WTC11 (cell line): Measurements from ENCODE around the gene VPS4A. TPM values are rescaled to one million over a fixed set of nuclear protein-coding genes. Genes with fewer than 3 reads are reported as not detected.

Experiments used
- ATAC-seq: fragments of 200-7000 bp; cut with Tn5 transposase; 2 replicates; pipeline ENCODE4 v1.10.0; 2021; ENCODE audit warnings: mild to moderate bottlenecking, moderate library complexity
- CTCF ChIA-PET: fragments of 300-600 bp; sonication (Branson Sonifier 250); formaldehyde crosslinking; loops from one replicate; lab custom pipeline; 2021; ENCODE audit warnings: antibody characterized with exemption; lab: Charles Lee
- POLR2A ChIA-PET: fragments of 350-600 bp; sonication (Branson Sonifier 250); formaldehyde crosslinking; loops from one replicate; lab custom pipeline; 2021; ENCODE audit warnings: antibody characterized with exemption; lab: Charles Lee
- DNase-seq: peaks from one replicate; pipeline ENCODE4 v3.0.0; 2021; ENCODE audit warnings: low spot score
- H3K27ac Mint-ChIP-seq: 2 replicates; pipeline ENCODE4 v1.8.0; 2021; ENCODE audit warnings: mixed read lengths
- H3K27me3 Mint-ChIP-seq: 2 replicates; pipeline ENCODE4 v1.8.0; 2021; ENCODE audit warnings: low read depth, mild to moderate bottlenecking, moderate library complexity, mixed read lengths
- H3K36me3 Mint-ChIP-seq: 2 replicates; pipeline ENCODE4 v1.8.0; 2021; ENCODE audit warnings: mixed read lengths
- H3K4me1 Mint-ChIP-seq: 2 replicates; pipeline ENCODE4 v1.8.0; 2022; ENCODE audit warnings: mixed read lengths
- H3K4me3 Mint-ChIP-seq: 2 replicates; pipeline ENCODE4 v1.8.0; 2021; ENCODE audit warnings: mild to moderate bottlenecking, moderate library complexity, mixed read lengths
- H3K9me3 Mint-ChIP-seq: 2 replicates; pipeline ENCODE4 v1.8.0; 2021; ENCODE audit warnings: mixed read lengths
- CBFB ChIP-seq: sonication (generic); formaldehyde crosslinking; IDR thresholded peaks from 2 replicates; pipeline ENCODE4 v1.8.1; 2022; ENCODE audit warnings: mild to moderate bottlenecking, low read depth, missing genetic modification reagents
- CREM ChIP-seq: sonication (generic); formaldehyde crosslinking; IDR thresholded peaks from 2 replicates; pipeline ENCODE4 v1.8.1; 2022; ENCODE audit warnings: mild to moderate bottlenecking, missing genetic modification reagents, moderate library complexity
- FOXJ3 ChIP-seq: sonication (generic); formaldehyde crosslinking; IDR thresholded peaks from 2 replicates; pipeline ENCODE4 v1.9.0; 2021; ENCODE audit warnings: missing genetic modification reagents, mild to moderate bottlenecking, borderline replicate concordance
- IRF2 ChIP-seq: sonication (generic); formaldehyde crosslinking; IDR thresholded peaks from 2 replicates; pipeline ENCODE4 v1.8.0; 2022; ENCODE audit warnings: low read depth, missing genetic modification reagents, borderline replicate concordance
- MXD4 ChIP-seq: fragments of 250-450 bp; sonication (Bioruptor Pico); IDR thresholded peaks from 2 replicates; pipeline ENCODE4 v1.8.0; 2021; ENCODE audit warnings: mild to moderate bottlenecking, moderate library complexity, borderline replicate concordance
- NFATC4 ChIP-seq: fragments of 250-450 bp; sonication (Bioruptor Pico); IDR thresholded peaks from 2 replicates; pipeline ENCODE4 v1.9.0; 2021; ENCODE audit warnings: mild to moderate bottlenecking
- SP1 ChIP-seq: sonication (generic); formaldehyde crosslinking; conservative IDR thresholded peaks from 2 replicates; pipeline ENCODE4 v1.8.1; 2022; ENCODE audit warnings: missing genetic modification reagents
- TP53 ChIP-seq: sonication (generic); formaldehyde crosslinking; IDR thresholded peaks from 2 replicates; pipeline ENCODE4 v1.8.1; 2023; ENCODE audit warnings: mild to moderate bottlenecking, missing genetic modification reagents
- ZNF138 ChIP-seq: sonication (generic); formaldehyde crosslinking; conservative IDR thresholded peaks from 2 replicates; pipeline ENCODE4 v1.8.1; 2022; ENCODE audit warnings: mild to moderate bottlenecking, moderate library complexity, missing genetic modification reagents
- ZNF219 ChIP-seq: sonication (generic); formaldehyde crosslinking; IDR thresholded peaks from 2 replicates; pipeline ENCODE4 v1.8.0; 2023; ENCODE audit warnings: missing genetic modification reagents, mild to moderate bottlenecking, borderline replicate concordance
- ZNF232 ChIP-seq: sonication (generic); formaldehyde crosslinking; IDR thresholded peaks from 2 replicates; pipeline ENCODE4 v1.8.0; 2022; ENCODE audit warnings: mild to moderate bottlenecking, missing genetic modification reagents
- ZNF263 ChIP-seq: sonication (generic); formaldehyde crosslinking; IDR thresholded peaks from 2 replicates; pipeline ENCODE4 v1.8.1; 2022; ENCODE audit warnings: low read depth, mild to moderate bottlenecking, moderate library complexity, missing genetic modification reagents
- ZNF396 ChIP-seq: fragments of 250-450 bp; sonication (Bioruptor Pico); IDR thresholded peaks from 2 replicates; pipeline ENCODE4 v1.8.0; 2021; ENCODE audit warnings: mild to moderate bottlenecking, moderate library complexity, borderline replicate concordance
- ZNF423 ChIP-seq: fragments of 250-450 bp; sonication (Bioruptor Pico); IDR thresholded peaks from 2 replicates; pipeline ENCODE4 v2.1.2; 2022; ENCODE audit warnings: mild to moderate bottlenecking, moderate library complexity
- total RNA-seq: library from RNA; stranded (reverse); gene quantifications from 3 replicates; pipeline ENCODE4 v1.2.3, GENCODE V29; 2021
- TF ChIP-seq, protein P1 (sequence below): sonication (generic); formaldehyde crosslinking; IDR thresholded peaks from 2 replicates; pipeline ENCODE4 v1.8.0; 2022; ENCODE audit warnings: mild to moderate bottlenecking, missing genetic modification reagents
- TF ChIP-seq, protein P2 (sequence below): sonication (generic); formaldehyde crosslinking; IDR thresholded peaks from 2 replicates; pipeline ENCODE4 v1.8.1; 2023; ENCODE audit warnings: mild to moderate bottlenecking, missing genetic modification reagents
- TF ChIP-seq, protein P3 (sequence below): sonication (generic); formaldehyde crosslinking; IDR thresholded peaks from 2 replicates; pipeline ENCODE4 v1.8.0; 2023; ENCODE audit warnings: missing genetic modification reagents, mild to moderate bottlenecking, borderline replicate concordance
- TF ChIP-seq, protein P4 (sequence below): sonication (generic); formaldehyde crosslinking; IDR thresholded peaks from 2 replicates; pipeline ENCODE4 v1.8.1; 2023; ENCODE audit warnings: mild to moderate bottlenecking, missing genetic modification reagents, moderate library complexity
- TF ChIP-seq, protein P5 (sequence below): sonication (generic); formaldehyde crosslinking; IDR thresholded peaks from 2 replicates; pipeline ENCODE4 v1.8.0; 2022; ENCODE audit warnings: mild to moderate bottlenecking, missing genetic modification reagents

The VPS4A gene
- total RNA-seq, 1 experiment from 2014 or later, result 28.3 TPM

DNA sequence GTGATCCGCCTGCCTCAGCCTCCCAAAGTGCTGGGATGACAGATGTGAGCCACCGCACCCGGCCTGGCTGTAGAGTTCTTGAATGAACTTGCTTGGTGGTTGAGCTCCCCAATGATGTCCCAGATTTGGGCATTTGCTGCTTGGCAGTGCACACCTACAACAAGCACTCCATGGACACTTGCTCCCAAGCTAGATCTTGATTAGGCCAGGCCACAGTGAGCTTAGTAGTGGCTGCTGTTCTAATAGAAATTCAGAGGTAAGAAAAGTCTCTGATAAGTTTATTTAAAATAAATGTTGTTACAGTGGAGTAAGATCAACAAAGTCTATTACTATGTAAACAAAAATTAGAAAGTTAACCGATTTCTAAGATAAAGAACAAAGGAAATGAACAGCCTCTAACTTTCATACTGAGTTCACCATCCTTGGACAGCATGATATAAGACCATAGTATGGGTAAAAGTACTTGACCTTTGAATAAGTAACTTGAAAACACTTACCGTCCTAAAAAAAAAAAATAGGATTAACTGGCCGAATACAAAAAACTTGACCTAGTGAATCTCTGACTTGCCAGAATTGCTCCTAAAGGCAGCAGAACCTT lies 39.5 kb downstream of the VPS4A start:
- H3K36me3 Mint-ChIP-seq, result no peaks in the 10 kb centered on the region; the same call in 1 of the 2 replicates
- H3K4me1 Mint-ChIP-seq, result no peaks in the 10 kb centered on the region
- no peaks in the 10 kb centered on the region for H3K9me3 Mint-ChIP-seq
- CTCF ChIA-PET, result no interaction called here
- POLR2A ChIA-PET, result no interaction called here
- no peak for DNase-seq
- no peaks in the 10 kb centered on the region for H3K27me3 Mint-ChIP-seq
- H3K27ac Mint-ChIP-seq, result no peak overlapping the region
- no peak for TF ChIP-seq ZNF396 (CRISPR knock-in tag)
- TF ChIP-seq ZNF219 (CRISPR knock-in tag), result no peak
- TF ChIP-seq, protein P1, sequence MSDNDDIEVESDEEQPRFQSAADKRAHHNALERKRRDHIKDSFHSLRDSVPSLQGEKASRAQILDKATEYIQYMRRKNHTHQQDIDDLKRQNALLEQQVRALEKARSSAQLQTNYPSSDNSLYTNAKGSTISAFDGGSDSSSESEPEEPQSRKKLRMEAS (CRISPR knock-in tag), result no peak
- TF ChIP-seq MXD4 (CRISPR knock-in tag), result no peak
- TF ChIP-seq, protein P2, sequence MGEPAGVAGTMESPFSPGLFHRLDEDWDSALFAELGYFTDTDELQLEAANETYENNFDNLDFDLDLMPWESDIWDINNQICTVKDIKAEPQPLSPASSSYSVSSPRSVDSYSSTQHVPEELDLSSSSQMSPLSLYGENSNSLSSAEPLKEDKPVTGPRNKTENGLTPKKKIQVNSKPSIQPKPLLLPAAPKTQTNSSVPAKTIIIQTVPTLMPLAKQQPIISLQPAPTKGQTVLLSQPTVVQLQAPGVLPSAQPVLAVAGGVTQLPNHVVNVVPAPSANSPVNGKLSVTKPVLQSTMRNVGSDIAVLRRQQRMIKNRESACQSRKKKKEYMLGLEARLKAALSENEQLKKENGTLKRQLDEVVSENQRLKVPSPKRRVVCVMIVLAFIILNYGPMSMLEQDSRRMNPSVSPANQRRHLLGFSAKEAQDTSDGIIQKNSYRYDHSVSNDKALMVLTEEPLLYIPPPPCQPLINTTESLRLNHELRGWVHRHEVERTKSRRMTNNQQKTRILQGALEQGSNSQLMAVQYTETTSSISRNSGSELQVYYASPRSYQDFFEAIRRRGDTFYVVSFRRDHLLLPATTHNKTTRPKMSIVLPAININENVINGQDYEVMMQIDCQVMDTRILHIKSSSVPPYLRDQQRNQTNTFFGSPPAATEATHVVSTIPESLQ (CRISPR knock-in tag), result no peak
- no peak for TF ChIP-seq CREM (CRISPR knock-in tag)
- no peak for TF ChIP-seq NFATC4
- no peak for TF ChIP-seq ZNF138 (CRISPR knock-in tag)
- TF ChIP-seq SP1 (CRISPR knock-in tag), result no peak
- TF ChIP-seq ZNF423, result no peak
- TF ChIP-seq CBFB, result no peak
- TF ChIP-seq ZNF232 (CRISPR knock-in tag), result no peak
- TF ChIP-seq, protein P3, sequence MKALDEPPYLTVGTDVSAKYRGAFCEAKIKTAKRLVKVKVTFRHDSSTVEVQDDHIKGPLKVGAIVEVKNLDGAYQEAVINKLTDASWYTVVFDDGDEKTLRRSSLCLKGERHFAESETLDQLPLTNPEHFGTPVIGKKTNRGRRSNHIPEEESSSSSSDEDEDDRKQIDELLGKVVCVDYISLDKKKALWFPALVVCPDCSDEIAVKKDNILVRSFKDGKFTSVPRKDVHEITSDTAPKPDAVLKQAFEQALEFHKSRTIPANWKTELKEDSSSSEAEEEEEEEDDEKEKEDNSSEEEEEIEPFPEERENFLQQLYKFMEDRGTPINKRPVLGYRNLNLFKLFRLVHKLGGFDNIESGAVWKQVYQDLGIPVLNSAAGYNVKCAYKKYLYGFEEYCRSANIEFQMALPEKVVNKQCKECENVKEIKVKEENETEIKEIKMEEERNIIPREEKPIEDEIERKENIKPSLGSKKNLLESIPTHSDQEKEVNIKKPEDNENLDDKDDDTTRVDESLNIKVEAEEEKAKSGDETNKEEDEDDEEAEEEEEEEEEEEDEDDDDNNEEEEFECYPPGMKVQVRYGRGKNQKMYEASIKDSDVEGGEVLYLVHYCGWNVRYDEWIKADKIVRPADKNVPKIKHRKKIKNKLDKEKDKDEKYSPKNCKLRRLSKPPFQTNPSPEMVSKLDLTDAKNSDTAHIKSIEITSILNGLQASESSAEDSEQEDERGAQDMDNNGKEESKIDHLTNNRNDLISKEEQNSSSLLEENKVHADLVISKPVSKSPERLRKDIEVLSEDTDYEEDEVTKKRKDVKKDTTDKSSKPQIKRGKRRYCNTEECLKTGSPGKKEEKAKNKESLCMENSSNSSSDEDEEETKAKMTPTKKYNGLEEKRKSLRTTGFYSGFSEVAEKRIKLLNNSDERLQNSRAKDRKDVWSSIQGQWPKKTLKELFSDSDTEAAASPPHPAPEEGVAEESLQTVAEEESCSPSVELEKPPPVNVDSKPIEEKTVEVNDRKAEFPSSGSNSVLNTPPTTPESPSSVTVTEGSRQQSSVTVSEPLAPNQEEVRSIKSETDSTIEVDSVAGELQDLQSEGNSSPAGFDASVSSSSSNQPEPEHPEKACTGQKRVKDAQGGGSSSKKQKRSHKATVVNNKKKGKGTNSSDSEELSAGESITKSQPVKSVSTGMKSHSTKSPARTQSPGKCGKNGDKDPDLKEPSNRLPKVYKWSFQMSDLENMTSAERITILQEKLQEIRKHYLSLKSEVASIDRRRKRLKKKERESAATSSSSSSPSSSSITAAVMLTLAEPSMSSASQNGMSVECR (CRISPR knock-in tag), result no peak
- TF ChIP-seq FOXJ3 (CRISPR knock-in tag), result no peak
- no peak for TF ChIP-seq IRF2 (CRISPR knock-in tag)
- TF ChIP-seq, protein P4, sequence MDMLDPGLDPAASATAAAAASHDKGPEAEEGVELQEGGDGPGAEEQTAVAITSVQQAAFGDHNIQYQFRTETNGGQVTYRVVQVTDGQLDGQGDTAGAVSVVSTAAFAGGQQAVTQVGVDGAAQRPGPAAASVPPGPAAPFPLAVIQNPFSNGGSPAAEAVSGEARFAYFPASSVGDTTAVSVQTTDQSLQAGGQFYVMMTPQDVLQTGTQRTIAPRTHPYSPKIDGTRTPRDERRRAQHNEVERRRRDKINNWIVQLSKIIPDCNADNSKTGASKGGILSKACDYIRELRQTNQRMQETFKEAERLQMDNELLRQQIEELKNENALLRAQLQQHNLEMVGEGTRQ, result no peak
- TF ChIP-seq, protein P5, sequence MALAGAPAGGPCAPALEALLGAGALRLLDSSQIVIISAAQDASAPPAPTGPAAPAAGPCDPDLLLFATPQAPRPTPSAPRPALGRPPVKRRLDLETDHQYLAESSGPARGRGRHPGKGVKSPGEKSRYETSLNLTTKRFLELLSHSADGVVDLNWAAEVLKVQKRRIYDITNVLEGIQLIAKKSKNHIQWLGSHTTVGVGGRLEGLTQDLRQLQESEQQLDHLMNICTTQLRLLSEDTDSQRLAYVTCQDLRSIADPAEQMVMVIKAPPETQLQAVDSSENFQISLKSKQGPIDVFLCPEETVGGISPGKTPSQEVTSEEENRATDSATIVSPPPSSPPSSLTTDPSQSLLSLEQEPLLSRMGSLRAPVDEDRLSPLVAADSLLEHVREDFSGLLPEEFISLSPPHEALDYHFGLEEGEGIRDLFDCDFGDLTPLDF, result no peak
- TF ChIP-seq ZNF263 (CRISPR knock-in tag), result no peak
- no peak for TF ChIP-seq TP53 (CRISPR knock-in tag)
- TF ChIP-seq, all 79 proteins: peak for 0
- H3K4me3 Mint-ChIP-seq, result no peak overlapping the region
- ATAC-seq, result no peak
